WI38 (cell line): ENCODE data around the gene SMPD3.
A peak's percentile ranks its signal among the peaks of the same experiment; 100 is the strongest.
"Not testable (repeated sequence)": the region's sequence is repeated elsewhere in the genome, so short reads cannot be mapped to it uniquely, and the experiment has no call there.

Experiments
- H3K4me3 ChIP-seq: 2 replicates; pipeline ENCODE4 v1.5.1; 2011; ENCODE audit warnings: low read depth, mild to moderate bottlenecking, control low read depth, low read length
- CTCF ChIP-seq: IDR thresholded peaks from 2 replicates; pipeline ENCODE4 v1.5.1; 2012; ENCODE audit warnings: low read depth, mild to moderate bottlenecking, control low read depth, low read length

Gene SMPD3

DNA sequence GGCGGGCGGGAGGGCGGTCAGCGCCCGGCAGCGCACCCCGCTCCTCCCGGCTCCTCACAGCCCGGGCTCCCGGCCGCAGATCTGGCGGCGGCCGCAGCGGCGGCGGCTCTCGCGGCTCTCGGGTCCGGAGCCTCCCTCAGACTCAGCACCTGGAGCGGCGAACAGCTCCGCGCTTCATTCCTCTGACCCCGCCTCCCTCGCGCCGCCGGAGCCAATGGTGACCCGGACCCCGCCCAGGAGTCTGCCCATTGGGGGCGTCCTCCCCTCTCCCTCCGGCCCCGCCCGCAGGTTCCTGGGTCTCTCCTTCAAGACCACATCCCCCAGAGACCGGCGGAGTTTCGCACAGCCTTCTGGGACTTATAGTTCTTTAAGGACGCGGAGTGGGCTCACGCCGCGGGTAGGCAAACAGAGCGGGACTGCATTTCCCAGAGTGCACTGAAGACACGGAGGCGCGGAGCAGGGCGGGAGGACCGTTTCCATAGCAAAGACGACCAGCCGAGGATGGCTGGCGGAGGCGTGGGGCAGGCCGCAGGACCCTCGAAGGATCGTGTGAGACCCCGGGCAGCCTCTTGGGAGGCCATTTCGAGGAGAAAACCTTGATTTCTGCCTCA, at the start of gene SMPD3:
TSS of gene SMPD3 (minus strand) at position 149 of the 611 bp plus-strand sequence. CDS start 76,327 bp downstream, outside the sequence.
- TF ChIP-seq CTCF = no peak
- H3K4me3 ChIP-seq = peak within 1 kb of the TSS; percentile 44

- no peak overlapping the region for H3K4me3 ChIP-seq
- TF ChIP-seq CTCF = no peak
These were observed 48.4 kb upstream of the SMPD3 start for GRCh38 chr16:68496689-68497088.

GRCh38 chr16:68494261-68494660, 46.0 kb upstream of the SMPD3 start:
- not testable (repeated sequence) for H3K4me3 ChIP-seq

DNA sequence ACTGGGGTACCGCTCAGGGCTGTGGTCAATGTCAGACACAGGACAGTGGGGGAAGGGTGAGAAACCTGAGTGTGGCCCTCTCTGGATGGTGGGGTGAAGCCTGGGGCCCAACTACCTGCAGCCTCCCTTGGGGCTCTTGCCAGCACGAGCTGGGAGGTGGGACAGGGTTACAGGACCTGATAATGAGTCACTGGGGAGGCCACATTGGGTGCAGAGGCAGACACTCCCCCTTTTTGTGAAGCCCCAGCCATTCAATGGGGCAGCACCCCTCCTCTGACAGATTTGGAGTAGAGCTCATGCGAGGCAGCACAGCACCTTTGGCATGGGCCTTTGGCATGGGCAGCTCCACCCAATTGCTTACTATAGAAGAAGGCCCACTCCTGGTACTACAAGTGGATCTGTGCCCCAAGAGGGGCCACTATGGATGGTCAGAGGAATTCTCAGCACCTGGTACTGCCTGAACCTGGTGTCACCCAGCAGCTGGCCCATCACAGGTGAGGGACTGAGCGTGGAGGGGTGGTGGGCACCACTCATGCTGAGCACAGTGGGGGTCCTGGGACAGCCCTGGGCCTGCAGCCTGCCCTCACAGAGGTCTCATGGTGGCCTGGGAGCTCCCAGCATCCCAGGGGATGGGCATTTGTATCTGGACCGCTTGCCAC, 45.2 kb upstream of the SMPD3 start:
- no peak for TF ChIP-seq CTCF
- no peak overlapping the region for H3K4me3 ChIP-seq

DNA sequence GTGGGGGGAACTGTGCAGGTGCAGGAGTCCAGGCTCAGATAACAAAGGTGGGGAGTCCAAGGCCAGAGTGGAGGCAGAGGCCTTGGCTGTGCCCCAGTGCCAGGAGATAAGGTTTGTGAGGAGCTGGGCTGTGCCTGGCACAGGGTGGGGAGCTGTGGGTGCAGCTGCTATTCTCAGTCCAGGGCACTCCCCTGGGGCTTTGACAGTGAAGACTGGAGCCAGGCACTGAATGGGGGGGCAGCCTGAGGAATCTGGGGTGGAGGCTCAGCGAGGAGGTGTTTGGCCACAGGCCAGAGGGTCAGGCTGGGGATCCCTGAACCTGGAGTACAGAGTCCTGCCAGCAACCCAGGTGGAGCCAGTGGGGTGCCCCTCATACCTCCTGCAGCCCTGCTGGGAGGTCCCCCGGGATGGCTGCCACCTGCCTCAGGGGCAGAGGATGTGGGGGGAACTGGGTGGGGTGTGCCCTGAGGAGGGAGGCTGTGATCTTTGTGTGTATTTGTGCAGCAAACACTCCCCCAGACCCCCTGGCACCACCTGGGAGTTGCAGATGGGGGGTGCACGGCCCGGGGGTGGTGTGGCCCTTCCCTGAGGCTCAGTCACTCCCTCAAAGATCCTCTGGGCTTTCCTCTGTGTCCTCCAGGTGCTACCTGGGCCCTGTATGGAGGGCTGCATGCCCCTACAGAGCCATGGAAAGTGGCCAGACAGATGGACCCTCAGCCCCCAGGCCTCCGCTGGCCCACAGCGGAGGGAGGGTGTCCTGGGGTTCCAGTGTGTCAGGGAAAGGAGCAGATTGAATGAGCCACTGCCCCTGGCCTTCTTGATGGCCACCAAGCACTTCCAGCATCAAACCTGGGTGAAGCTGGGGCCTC, 44.5 kb upstream of the SMPD3 start:
- H3K4me3 ChIP-seq = no peak overlapping the region
- no peak for TF ChIP-seq CTCF

GRCh38 chr16:68492151-68492542, 43.8 kb upstream of the SMPD3 start:
- H3K4me3 ChIP-seq = no peak overlapping the region
- no peak for TF ChIP-seq CTCF

DNA sequence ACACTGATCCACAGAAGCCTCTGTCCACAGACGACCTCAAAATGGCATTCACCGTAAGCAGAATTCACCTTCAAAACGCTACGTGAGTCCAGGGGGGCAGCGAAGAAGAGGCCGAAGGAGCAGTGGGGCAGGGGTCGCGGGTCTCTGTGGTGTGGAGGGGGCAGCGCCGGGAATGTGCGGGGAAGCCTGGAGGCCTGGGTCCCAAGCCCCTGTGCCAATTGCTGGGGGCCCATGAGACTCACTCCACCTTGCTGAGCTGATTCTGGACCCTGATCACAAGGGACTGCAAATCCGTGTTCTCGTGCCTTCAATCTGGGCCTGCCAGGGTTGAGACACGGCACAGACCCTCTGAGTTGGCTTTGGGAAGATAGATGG, 43.3 kb upstream of the SMPD3 start:
- no peak for TF ChIP-seq CTCF
- no peak overlapping the region for H3K4me3 ChIP-seq
